B cell (primary cell): ENCODE data around the gene CD38. TPM values are rescaled to one million over a fixed set of nuclear protein-coding genes. Genes with fewer than 3 reads are reported as not detected.

Experiments used
- ATAC-seq: fragments of 200-7000 bp; cut with Tn5 transposase; one replicate; pipeline ENCODE4 v1.10.0; 2021; ENCODE audit warnings: low read depth, mild to moderate bottlenecking, moderate number of reproducible peaks, moderate library complexity
- CTCF ChIA-PET: fragments of 350-600 bp; sonication (Branson Sonifier 250); formaldehyde crosslinking; loops from one replicate; lab custom pipeline; 2021; ENCODE audit warnings: antibody characterized with exemption, inconsistent platforms; lab: Charles Lee
- POLR2A ChIA-PET: fragments of 350-600 bp; sonication (Branson Sonifier 250); formaldehyde crosslinking; loops from one replicate; lab custom pipeline; 2021; ENCODE audit warnings: antibody characterized with exemption; lab: Charles Lee
- DNase-seq: peaks from one replicate; pipeline ENCODE4 v3.0.0; 2013
- H2AFZ ChIP-seq: 2 replicates; pipeline ENCODE4 v1.6.1; 2012; ENCODE audit warnings: mild to moderate bottlenecking, low read depth, low read length; ENCODE audit not compliant: insufficient read depth, poor library complexity, severe bottlenecking
- H3K27ac ChIP-seq, 2 donors: 1 replicate in 1 of 2; 2 replicates in 1 of 2; pipeline ENCODE4 v1.5.1; 2012 to 2013; ENCODE audit warnings: low read length in 2 of 2, mild to moderate bottlenecking in 2 of 2, moderate library complexity in 1 of 2
- H3K27me3 ChIP-seq, 4 experiments: fragments of 200-600 bp in 1 of 4; sonication (generic) in 1 of 4; replicated peaks in 1 of 4; 1 replicate in 2 of 4; 2 replicates in 2 of 4; pipeline versions ENCODE4 v1.6.1 to v1.7.0; 2013 to 2016; ENCODE audit warnings: low read length in 3 of 4, mild to moderate bottlenecking in 2 of 4, mixed read lengths in 1 of 4, moderate library complexity in 1 of 4; ENCODE audit not compliant: insufficient read depth in 4 of 4, control insufficient read depth in 3 of 4; ENCODE audit errors: control extremely low read depth in 1 of 4
- H3K36me3 ChIP-seq, 2 experiments: replicated peaks in 1 of 2; 1 replicate in 1 of 2; 2 replicates in 1 of 2; pipeline versions ENCODE4 v1.6.1 to v1.7.1; 2013; ENCODE audit warnings: low read length in 1 of 2; ENCODE audit not compliant: insufficient read depth in 2 of 2, control insufficient read depth in 1 of 2; ENCODE audit errors: control extremely low read depth in 1 of 2, extremely low read depth in 1 of 2
- H3K4me1 ChIP-seq, 2 donors: fragments of 200-600 bp in 1 of 2; sonication (generic) in 1 of 2; 1 replicate in 1 of 2; 2 replicates in 1 of 2; pipeline versions ENCODE4 v1.5.1 to v1.6.1; 2013 to 2017; ENCODE audit warnings: low read length in 2 of 2; ENCODE audit not compliant: control insufficient read depth in 2 of 2, insufficient read depth in 2 of 2
- H3K4me2 ChIP-seq: replicated peaks from 2 replicates; pipeline ENCODE3; 2012; ENCODE audit warnings: mild to moderate bottlenecking, low read depth, low read length; ENCODE audit not compliant: poor library complexity, severe bottlenecking
- H3K4me3 ChIP-seq, 5 experiments: fragments of 200-600 bp in 1 of 5; sonication (generic) in 1 of 5; 1 replicate in 3 of 5; 2 replicates in 2 of 5; pipeline versions ENCODE4 v1.5.1 to v1.7.0; 2011 to 2016; ENCODE audit warnings: low read length in 4 of 5, mild to moderate bottlenecking in 4 of 5, low read depth in 2 of 5, control low read depth in 1 of 5, moderate library complexity in 1 of 5; ENCODE audit not compliant: insufficient read depth in 1 of 5; ENCODE audit errors: control extremely low read depth in 1 of 5, extremely low read depth in 1 of 5
- H3K79me2 ChIP-seq: fragments of 200-600 bp; sonication (generic); one replicate; pipeline ENCODE4 v1.6.0; 2016; ENCODE audit warnings: low read length; ENCODE audit not compliant: control insufficient read depth, insufficient read depth
- H3K9ac ChIP-seq: fragments of 200-600 bp; sonication (generic); 2 replicates; pipeline ENCODE4 v1.6.1; 2017; ENCODE audit warnings: mild to moderate bottlenecking, low read length, moderate library complexity
- H3K9me3 ChIP-seq, 3 donors: one replicate each; pipeline versions ENCODE4 v1.6.1 to v1.7.1; 2013; ENCODE audit warnings: low read length in 2 of 3; ENCODE audit not compliant: control insufficient read depth in 2 of 3, insufficient read depth in 1 of 3; ENCODE audit errors: control extremely low read depth in 1 of 3
- H4K20me1 ChIP-seq: 2 replicates; pipeline ENCODE4 v1.6.0; 2012; ENCODE audit warnings: mild to moderate bottlenecking, low read length; ENCODE audit not compliant: insufficient read depth, control insufficient read depth, poor library complexity, severe bottlenecking
- H3K27ac Mint-ChIP-seq: one replicate; pipeline ENCODE4 v1.8.0; 2021; ENCODE audit warnings: mixed read lengths
- H3K27me3 Mint-ChIP-seq: one replicate; pipeline ENCODE4 v1.8.0; 2021; ENCODE audit warnings: mixed read lengths
- H3K4me1 Mint-ChIP-seq: one replicate; pipeline ENCODE4 v1.8.0; 2021; ENCODE audit warnings: mixed read lengths
- H3K4me3 Mint-ChIP-seq: one replicate; pipeline ENCODE4 v1.8.0; 2021; ENCODE audit warnings: mixed read lengths
- H3K9me3 Mint-ChIP-seq: one replicate; pipeline ENCODE4 v1.8.0; 2022; ENCODE audit warnings: mixed read lengths; ENCODE audit not compliant: insufficient read depth
- EZH2 ChIP-seq: IDR thresholded peaks from 2 replicates; pipeline ENCODE4 v1.6.1; 2012; ENCODE audit warnings: borderline replicate concordance, low read depth, mild to moderate bottlenecking, moderate library complexity, low read length; ENCODE audit not compliant: insufficient read depth, poor library complexity, severe bottlenecking
- WGBS: methylation state at CpG from one replicate; pipeline ENCODE4 v1.1.5; 2013; ENCODE audit warnings: missing lambda C conversion rate; ENCODE audit not compliant: insufficient coverage; 5-methylcytosine and 5-hydroxymethylcytosine counted together
- intact Hi-C: fragments of 100-400 bp; cut with micrococcal nuclease; formaldehyde crosslinking; loops from one replicate; pipeline ENCODE4 v1.10.0; 2022
- polyA plus RNA-seq: library from polyadenylated mRNA; depleted of rRNA; stranded (reverse); fragments of >200 nt; gene quantifications from 2 replicates; pipeline ENCODE4 v1.2.3, GENCODE V29; 2012
- total RNA-seq, 2 donors: library from RNA; stranded (reverse); fragments of 120-200 nt in 1 of 2; gene quantifications; 1 replicate in 1 of 2; 2 replicates in 1 of 2; pipeline versions ENCODE4 v1.2.3 to v1.2.4, GENCODE V29; 2013 to 2022
- TF ChIP-seq, protein P1 (sequence below): fragments of 200-600 bp; IDR thresholded peaks from one replicate; pipeline ENCODE4 v1.8.0; 2022; ENCODE audit warnings: antibody characterized with exemption, mild to moderate bottlenecking

The CD38 gene
- total and polyA plus RNA-seq, 2 donors (not counting 1 experiment from before 2014, with no cell fraction given): 10.1 to 12.9 TPM

DNA sequence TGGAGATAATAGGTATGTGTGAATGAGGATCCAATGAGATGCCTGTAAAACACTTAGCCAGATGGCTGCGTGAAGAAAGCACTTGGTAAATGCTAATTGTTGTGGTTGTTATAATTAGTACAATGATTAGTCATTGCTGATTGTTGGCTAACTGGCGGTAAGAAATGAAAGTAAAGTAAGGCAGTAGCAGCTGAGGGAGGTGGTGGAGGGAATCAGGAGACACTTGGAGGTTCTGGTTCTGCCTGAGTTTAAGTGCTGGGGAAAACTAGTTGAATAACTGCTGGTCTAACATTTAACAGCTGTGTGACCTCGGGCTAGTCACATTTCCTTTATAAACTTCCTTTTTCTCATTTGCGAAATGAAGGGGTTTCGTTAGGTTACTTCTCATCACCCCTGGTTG is 30.9 kb downstream of the CD38 start:
- Histone ChIP-seq H3K4me3 (peak overlapping the region in 2 of 5 experiments; percentile 19 to 25), H3K4me2 (peak overlapping the region; percentile 56), H3K9me3 (no peaks in the 10 kb centered on the region), H3K27me3 (no peaks in the 10 kb centered on the region), H4K20me1 (no peaks in the 10 kb centered on the region), H3K36me3 (no peaks in the 10 kb centered on the region), H3K27ac (peak overlapping the region in 1 of 2 donors; percentile 27), H3K79me2 (peaks cover 31% of the 10 kb centered on the region), H2AFZ (peak overlapping the region; percentile 57), H3K9ac (peak overlapping the region; percentile 27), H3K4me1 (peaks cover 27 to 30% of the 10 kb centered on the region in 2 donors)
- Mint-ChIP-seq H3K4me3 (peak overlapping the region; percentile 66), H3K9me3 (peaks cover 2% of the 10 kb centered on the region), H3K4me1 (peaks cover 42% of the 10 kb centered on the region), H3K27me3 (no peaks in the 10 kb centered on the region), H3K27ac (peak overlapping the region; percentile 38)
- peak; percentile 27 for DNase-seq
- ChIA-PET CTCF (interaction anchor here (0.6 to 7.5 kb wide), 4 partner anchors 8 to 147 kb away, joined by 3 to 77 read pairs (median 34); no protein-coding TSS in a partner anchor), POLR2A (no interaction called here)
- ATAC-seq: no peak
- no peak for TF ChIP-seq EZH2
- TF ChIP-seq, protein P1, sequence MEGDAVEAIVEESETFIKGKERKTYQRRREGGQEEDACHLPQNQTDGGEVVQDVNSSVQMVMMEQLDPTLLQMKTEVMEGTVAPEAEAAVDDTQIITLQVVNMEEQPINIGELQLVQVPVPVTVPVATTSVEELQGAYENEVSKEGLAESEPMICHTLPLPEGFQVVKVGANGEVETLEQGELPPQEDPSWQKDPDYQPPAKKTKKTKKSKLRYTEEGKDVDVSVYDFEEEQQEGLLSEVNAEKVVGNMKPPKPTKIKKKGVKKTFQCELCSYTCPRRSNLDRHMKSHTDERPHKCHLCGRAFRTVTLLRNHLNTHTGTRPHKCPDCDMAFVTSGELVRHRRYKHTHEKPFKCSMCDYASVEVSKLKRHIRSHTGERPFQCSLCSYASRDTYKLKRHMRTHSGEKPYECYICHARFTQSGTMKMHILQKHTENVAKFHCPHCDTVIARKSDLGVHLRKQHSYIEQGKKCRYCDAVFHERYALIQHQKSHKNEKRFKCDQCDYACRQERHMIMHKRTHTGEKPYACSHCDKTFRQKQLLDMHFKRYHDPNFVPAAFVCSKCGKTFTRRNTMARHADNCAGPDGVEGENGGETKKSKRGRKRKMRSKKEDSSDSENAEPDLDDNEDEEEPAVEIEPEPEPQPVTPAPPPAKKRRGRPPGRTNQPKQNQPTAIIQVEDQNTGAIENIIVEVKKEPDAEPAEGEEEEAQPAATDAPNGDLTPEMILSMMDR: no peak
- intact Hi-C loops: loop anchor here (5.0 to 10.0 kb wide), 2 partner anchors 73 to 456 kb away; no protein-coding TSS in a partner anchor
- 4% methylated on average over 3 of the region's 5 CpGs for WGBS

- peak overlapping the region; percentile 66 for H3K4me3 Mint-ChIP-seq
- H3K4me3 ChIP-seq: peak overlapping the region in 2 of 5 experiments; percentile 19 to 25
- H3K9me3 Mint-ChIP-seq: peaks cover 2% of the 10 kb centered on the region
- H3K4me2 ChIP-seq: peak overlapping the region; percentile 56
- H3K4me1 ChIP-seq: peaks cover 27 to 30% of the 10 kb centered on the region in 2 donors
- TF ChIP-seq, protein P1: no peak
- no peak for TF ChIP-seq EZH2
- H2AFZ ChIP-seq: peak overlapping the region; percentile 57
- no peaks in the 10 kb centered on the region for H4K20me1 ChIP-seq
- no peaks in the 10 kb centered on the region for H3K27me3 Mint-ChIP-seq
- H3K27ac ChIP-seq: no peak overlapping the region
- H3K79me2 ChIP-seq: peaks cover 28% of the 10 kb centered on the region
- intact Hi-C loops: loop anchor here (5.0 to 10.0 kb wide), 2 partner anchors 73 to 455 kb away; no protein-coding TSS in a partner anchor
- no peak for DNase-seq
- WGBS: 64% methylated on average over 5 of the region's 5 CpGs
- no peaks in the 10 kb centered on the region for H3K9me3 ChIP-seq
- H3K27ac Mint-ChIP-seq: no peak overlapping the region
- H3K4me1 Mint-ChIP-seq: peaks cover 42% of the 10 kb centered on the region
- POLR2A ChIA-PET: no interaction called here
- ATAC-seq: no peak
- CTCF ChIA-PET: interaction anchor here (6.0 to 7.5 kb wide), 2 partner anchors 72 to 146 kb away, joined by 64 to 77 read pairs; no protein-coding TSS in a partner anchor
- H3K9ac ChIP-seq: peak overlapping the region; percentile 27
- H3K36me3 ChIP-seq: no peaks in the 10 kb centered on the region
- H3K27me3 ChIP-seq: no peaks in the 10 kb centered on the region
These were observed 31.3 kb downstream of the CD38 start for GRCh38 chr4:15809466-15809865.
